ENCODE data around the gene LCE2B.
"Not testable (repeated sequence)": the region's sequence is repeated elsewhere in the genome, so short reads cannot be mapped to it uniquely, and the experiment has no call there.

DNA sequence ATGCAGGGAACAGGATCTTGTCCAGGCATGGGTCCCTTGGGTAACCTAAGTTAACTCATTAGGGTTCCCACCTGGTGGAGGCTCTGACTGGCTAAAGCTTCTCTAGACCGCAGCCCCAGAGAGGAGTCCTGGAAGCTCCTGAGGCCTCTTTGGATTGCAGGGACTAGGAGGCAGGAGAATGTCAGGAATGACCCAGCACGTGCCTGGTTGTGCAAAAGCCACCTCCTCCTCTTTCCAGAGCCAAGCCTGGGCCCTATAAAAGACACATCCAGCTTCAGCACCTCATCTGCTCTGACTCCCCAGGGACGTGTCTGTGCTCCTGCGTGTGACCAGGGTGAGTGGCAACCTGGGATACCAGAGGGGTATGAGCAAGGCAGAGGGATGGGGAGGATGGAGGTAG is at the start of gene LCE2B:
- not testable (repeated sequence) for TF ChIP-seq GATA2, GATA3 (IDR thresholded peaks at IDR 0.05; ENCODE audit: low read depth, low read length)

Data from SH-SY5Y (cell line).